ENCODE measurements around the gene TMEM19. TPM values are rescaled to one million over a fixed set of nuclear protein-coding genes. Genes with fewer than 3 reads are reported as not detected.

Gene TMEM19
- total RNA-seq, 1 experiment from 2014 or later: 14.3 TPM

DNA sequence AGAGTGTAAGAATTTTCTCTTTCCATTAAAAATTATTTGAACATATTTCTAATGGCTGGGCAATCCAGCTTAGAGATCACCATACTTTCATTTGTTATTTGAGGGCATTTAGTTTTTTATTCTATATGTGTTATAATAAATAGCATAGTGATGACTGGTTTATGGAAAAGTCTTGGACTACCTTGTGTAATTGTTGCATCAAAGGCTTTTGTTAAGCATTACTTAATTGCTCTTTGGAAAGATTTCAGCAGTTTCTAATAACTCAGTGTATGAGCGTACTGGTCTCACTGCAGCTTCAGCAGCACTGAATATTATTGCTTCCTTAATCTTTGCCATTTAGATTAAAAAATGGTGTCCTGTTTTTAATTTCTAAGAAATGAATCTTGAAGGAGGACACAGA lies 22.8 kb downstream of the TMEM19 start:
- no peaks in the 10 kb centered on the region for H3K9me2 ChIP-seq (replicated peaks; ENCODE audit: low read length)
- H3K4me3 ChIP-seq (ENCODE audit: low read length): no peak overlapping the region
- no TSS peak for BruUV-seq (replicated peaks)
- ATAC-seq: no peak
- no peak overlapping the region for H3K9ac ChIP-seq (ENCODE audit: low read length)
- H3K79me2 ChIP-seq (ENCODE audit: low read length): no peaks in the 10 kb centered on the region
- H3K4me1 ChIP-seq (ENCODE audit: insufficient read depth, low read length): peaks cover 28% of the 10 kb centered on the region
- H3K27ac ChIP-seq (ENCODE audit: low read length): no peak overlapping the region
- H2AFZ ChIP-seq (ENCODE audit: low read length): no peak overlapping the region
- POLR2A ChIA-PET (ENCODE audit: unreplicated experiment): no interaction called here
- no peak overlapping the region for H3K4me2 ChIP-seq (ENCODE audit: low read length)
- H4K20me1 ChIP-seq (ENCODE audit: low read length): no peaks in the 10 kb centered on the region
- no peaks in the 10 kb centered on the region for H3K27me3 ChIP-seq (ENCODE audit: low read length)
- peaks cover 5% of the 10 kb centered on the region for H3F3A ChIP-seq (ENCODE audit: low read length, unreplicated experiment)
- CTCF ChIA-PET: no interaction called here
- no peaks in the 10 kb centered on the region for H3K36me3 ChIP-seq (ENCODE audit: low read depth, low read length)
- TF ChIP-seq, protein P1, sequence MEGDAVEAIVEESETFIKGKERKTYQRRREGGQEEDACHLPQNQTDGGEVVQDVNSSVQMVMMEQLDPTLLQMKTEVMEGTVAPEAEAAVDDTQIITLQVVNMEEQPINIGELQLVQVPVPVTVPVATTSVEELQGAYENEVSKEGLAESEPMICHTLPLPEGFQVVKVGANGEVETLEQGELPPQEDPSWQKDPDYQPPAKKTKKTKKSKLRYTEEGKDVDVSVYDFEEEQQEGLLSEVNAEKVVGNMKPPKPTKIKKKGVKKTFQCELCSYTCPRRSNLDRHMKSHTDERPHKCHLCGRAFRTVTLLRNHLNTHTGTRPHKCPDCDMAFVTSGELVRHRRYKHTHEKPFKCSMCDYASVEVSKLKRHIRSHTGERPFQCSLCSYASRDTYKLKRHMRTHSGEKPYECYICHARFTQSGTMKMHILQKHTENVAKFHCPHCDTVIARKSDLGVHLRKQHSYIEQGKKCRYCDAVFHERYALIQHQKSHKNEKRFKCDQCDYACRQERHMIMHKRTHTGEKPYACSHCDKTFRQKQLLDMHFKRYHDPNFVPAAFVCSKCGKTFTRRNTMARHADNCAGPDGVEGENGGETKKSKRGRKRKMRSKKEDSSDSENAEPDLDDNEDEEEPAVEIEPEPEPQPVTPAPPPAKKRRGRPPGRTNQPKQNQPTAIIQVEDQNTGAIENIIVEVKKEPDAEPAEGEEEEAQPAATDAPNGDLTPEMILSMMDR (conservative IDR thresholded peaks at IDR 0.05; ENCODE audit: low read depth, low read length): no peak
- no peak for TF ChIP-seq EZH2phosphoT487 (IDR thresholded peaks at IDR 0.05; ENCODE audit: borderline replicate concordance, low read length)
- no peak for TF ChIP-seq EZH2 (IDR thresholded peaks at IDR 0.05; ENCODE audit: low read length, unreplicated experiment)
- H3K9me3 ChIP-seq (ENCODE audit: low read length): no peaks in the 10 kb centered on the region
- no peak for DNase-seq
- intact Hi-C loops (cut with micrococcal nuclease): no loop called here

DNA sequence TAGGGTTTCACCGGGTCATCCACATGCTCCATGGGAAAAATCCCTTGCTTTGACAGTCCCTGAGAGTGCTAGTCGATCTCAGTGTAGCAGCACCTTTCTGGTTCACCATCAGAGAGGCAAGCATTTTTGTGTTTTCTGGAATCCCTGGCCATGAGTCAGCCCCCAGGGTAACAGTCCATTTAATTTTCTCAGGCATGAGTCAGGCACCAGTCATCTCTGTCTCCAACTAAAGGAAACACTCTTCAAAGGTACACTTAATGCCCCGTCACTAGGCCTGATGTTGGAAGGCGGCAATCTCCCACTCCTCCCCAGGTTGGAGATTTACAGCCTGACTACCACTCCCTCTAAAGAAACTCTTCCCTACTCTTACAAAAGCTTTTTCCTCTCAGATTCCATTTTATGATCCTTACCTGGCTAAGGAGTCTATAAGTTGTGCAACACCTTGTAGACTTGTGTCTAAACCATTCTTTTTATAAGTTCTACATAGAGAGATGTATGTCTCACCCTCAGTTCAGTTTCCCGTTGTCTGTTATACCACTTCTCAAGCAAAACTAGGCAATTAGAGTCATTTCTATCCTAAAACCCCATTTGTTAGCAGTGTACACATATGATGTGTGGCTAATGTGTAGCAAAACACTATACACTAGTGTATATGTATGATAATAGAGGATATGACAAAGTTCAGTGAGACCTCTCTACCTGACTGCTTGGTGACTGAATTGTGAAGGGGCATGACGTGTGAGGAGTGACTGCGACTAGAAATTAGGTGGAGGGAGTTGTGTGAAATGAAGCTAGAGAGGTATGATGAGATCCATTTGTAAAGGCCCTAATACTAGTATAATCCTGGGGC lies 24.6 kb downstream of the TMEM19 start:
- peaks cover 5% of the 10 kb centered on the region for H3F3A ChIP-seq (ENCODE audit: low read length, unreplicated experiment)
- no peaks in the 10 kb centered on the region for H3K79me2 ChIP-seq (ENCODE audit: low read length)
- ATAC-seq (peak; percentile 98), DNase-seq (peak; percentile 96)
- peak overlapping the region; percentile 11; the same call in 1 of the 2 replicates for H3K9ac ChIP-seq (ENCODE audit: low read length)
- H3K9me2 ChIP-seq (replicated peaks; ENCODE audit: low read length): no peaks in the 10 kb centered on the region
- peak overlapping the region; percentile 18 for H3K4me3 ChIP-seq (ENCODE audit: low read length)
- POLR2A ChIA-PET (ENCODE audit: unreplicated experiment): no interaction called here
- CTCF ChIA-PET: no interaction called here
- peak overlapping the region; percentile 65 for H3K4me2 ChIP-seq (ENCODE audit: low read length)
- TF ChIP-seq EZH2phosphoT487 (IDR thresholded peaks at IDR 0.05; ENCODE audit: borderline replicate concordance, low read length): no peak
- TF ChIP-seq, protein P1 (conservative IDR thresholded peaks at IDR 0.05; ENCODE audit: low read depth, low read length): no peak
- H3K9me3 ChIP-seq (ENCODE audit: low read length): no peaks in the 10 kb centered on the region
- no peaks in the 10 kb centered on the region for H3K27me3 ChIP-seq (ENCODE audit: low read length)
- intact Hi-C loops (cut with micrococcal nuclease): loop anchor here (1.0 to 5.0 kb wide), 2 partner anchors 24 to 37 kb away; partner anchors contain the start of gene TMEM19
- no peaks in the 10 kb centered on the region for H4K20me1 ChIP-seq (ENCODE audit: low read length)
- H3K4me1 ChIP-seq (ENCODE audit: insufficient read depth, low read length): peaks cover 24% of the 10 kb centered on the region
- BruUV-seq (replicated peaks): no TSS peak
- no peaks in the 10 kb centered on the region for H3K36me3 ChIP-seq (ENCODE audit: low read depth, low read length)
- peak overlapping the region; percentile 83 for H3K27ac ChIP-seq (ENCODE audit: low read length)
- peak overlapping the region; percentile 4 for H2AFZ ChIP-seq (ENCODE audit: low read length)

DNA sequence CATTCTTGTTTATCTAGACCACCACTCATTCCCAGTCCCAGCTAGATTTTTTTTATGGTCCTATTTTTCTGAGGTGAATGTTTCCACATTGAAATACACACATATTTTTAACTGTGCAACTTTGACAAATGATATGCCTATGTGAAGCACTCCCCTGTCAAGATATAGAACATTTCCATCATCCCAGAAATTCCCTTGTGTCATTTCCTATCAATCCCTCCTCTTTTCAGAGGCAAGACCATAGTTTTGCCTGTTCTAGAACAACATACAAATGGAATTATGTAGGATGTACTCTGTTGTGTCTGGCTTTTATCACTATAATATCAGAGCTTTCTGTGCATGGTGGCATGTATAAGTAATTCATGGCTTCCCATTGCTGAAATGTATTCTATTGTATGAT lies 32.7 kb downstream of the TMEM19 start:
- no peak overlapping the region for H2AFZ ChIP-seq (ENCODE audit: low read length)
- no peak for ATAC-seq
- BruUV-seq (replicated peaks): no TSS peak

More for the DNA sequence above, 32.7 kb downstream of the TMEM19 start:
- Histone ChIP-seq H3F3A (ENCODE audit: low read length, unreplicated experiment) (no peaks in the 10 kb centered on the region), H3K9me3 (ENCODE audit: low read length) (no peaks in the 10 kb centered on the region), H3K27me3 (ENCODE audit: low read length) (no peaks in the 10 kb centered on the region), H3K9ac (ENCODE audit: low read length) (no peak overlapping the region), H3K4me3 (ENCODE audit: low read length) (no peak overlapping the region), H3K4me1 (ENCODE audit: insufficient read depth, low read length) (peaks cover 14% of the 10 kb centered on the region; the same call in 1 of the 2 replicates), H3K79me2 (ENCODE audit: low read length) (no peaks in the 10 kb centered on the region), H3K27ac (ENCODE audit: low read length) (no peak overlapping the region), H4K20me1 (ENCODE audit: low read length) (no peaks in the 10 kb centered on the region), H3K9me2 (replicated peaks; ENCODE audit: low read length) (no peaks in the 10 kb centered on the region), H3K4me2 (ENCODE audit: low read length) (no peak overlapping the region), H3K36me3 (ENCODE audit: low read depth, low read length) (no peaks in the 10 kb centered on the region)
- ChIA-PET POLR2A (ENCODE audit: unreplicated experiment) (no interaction called here), CTCF (no interaction called here)
- TF ChIP-seq, protein P1 (conservative IDR thresholded peaks at IDR 0.05; ENCODE audit: low read depth, low read length): no peak
- no peak for TF ChIP-seq EZH2phosphoT487 (IDR thresholded peaks at IDR 0.05; ENCODE audit: borderline replicate concordance, low read length)
- TF ChIP-seq EZH2 (IDR thresholded peaks at IDR 0.05; ENCODE audit: low read length, unreplicated experiment): no peak
- intact Hi-C loops (cut with micrococcal nuclease): no loop called here
- DNase-seq: no peak

All from PC-3 (cell line).